HG02852 (cell line): Measurements from ENCODE around the gene FAM131C.
"Not testable (repeated sequence)": the region's sequence is repeated elsewhere in the genome, so short reads cannot be mapped to it uniquely, and the experiment has no call there.

Experiments
- ATAC-seq: cut with Tn5 transposase; IDR thresholded peaks from one replicate; pipeline ENCODE4 v1.9.1; 2021; ENCODE audit warnings: mild to moderate bottlenecking, moderate library complexity; ENCODE audit not compliant: unreplicated experiment

FAM131C gene

GRCh38 chr1:16061989-16062686 lies 11.3 kb downstream of the FAM131C start:
- ATAC-seq: not testable (repeated sequence)

GRCh38 chr1:16061266-16061665 lies 12.2 kb downstream of the FAM131C start:
- ATAC-seq: no peak

GRCh38 chr1:16058394-16059120 lies 14.9 kb downstream of the FAM131C start:
- ATAC-seq: not testable (repeated sequence)

- not testable (repeated sequence) for ATAC-seq
Measured at GRCh38 chr1:16057314-16057915, 16.0 kb downstream of the FAM131C start.

GRCh38 chr1:16056521-16056912 lies 16.9 kb downstream of the FAM131C start:
- not testable (repeated sequence) for ATAC-seq

- ATAC-seq: peak; percentile 66
Measured at GRCh38 chr1:16055613-16056520, 17.6 kb downstream of the FAM131C start.

GRCh38 chr1:16054598-16055540 lies 18.6 kb downstream of the FAM131C start:
- ATAC-seq: no peak

- no peak for ATAC-seq
Measured at GRCh38 chr1:16053781-16054502, 19.5 kb downstream of the FAM131C start.

GRCh38 chr1:16051949-16052348 lies 21.5 kb downstream of the FAM131C start:
- not testable (repeated sequence) for ATAC-seq

GRCh38 chr1:16051039-16051438 lies 22.4 kb downstream of the FAM131C start:
- no peak for ATAC-seq

- ATAC-seq: no peak
Measured at GRCh38 chr1:16050328-16050727, 23.1 kb downstream of the FAM131C start.

GRCh38 chr1:16048573-16049189 lies 24.8 kb downstream of the FAM131C start:
- ATAC-seq: no peak

- ATAC-seq: no peak
Measured at GRCh38 chr1:16047791-16048475, 25.5 kb downstream of the FAM131C start.

- no peak for ATAC-seq
Measured at GRCh38 chr1:16046842-16047241, 26.6 kb downstream of the FAM131C start.

- ATAC-seq: no peak
Measured at GRCh38 chr1:16043950-16044349, 29.5 kb downstream of the FAM131C start.

GRCh38 chr1:16043521-16043920 lies 29.9 kb downstream of the FAM131C start, which contains the start of gene CLCNKB:
TSS of gene CLCNKB (plus strand) at chr1:16043782. CDS start at chr1:16044493, 711 bp downstream.
- ATAC-seq: no peak

- not testable (repeated sequence) for ATAC-seq
Measured at GRCh38 chr1:16042654-16043053, 30.8 kb downstream of the FAM131C start.

GRCh38 chr1:16042096-16042495 lies 31.4 kb downstream of the FAM131C start:
- no peak for ATAC-seq
